IPS-NIHi7 (cell line): ENCODE measurements around the gene CNTN4.
A peak's percentile ranks its signal among the peaks of the same experiment; 100 is the strongest.
"Not testable (repeated sequence)": the region's sequence is repeated elsewhere in the genome, so short reads cannot be mapped to it uniquely, and the experiment has no call there.

Experiments used
- DNase-seq: peaks from one replicate; pipeline ENCODE4 v3.0.0; 2012; ENCODE audit warnings: mixed read lengths; ENCODE audit errors: extremely low spot score

Gene CNTN4

DNA sequence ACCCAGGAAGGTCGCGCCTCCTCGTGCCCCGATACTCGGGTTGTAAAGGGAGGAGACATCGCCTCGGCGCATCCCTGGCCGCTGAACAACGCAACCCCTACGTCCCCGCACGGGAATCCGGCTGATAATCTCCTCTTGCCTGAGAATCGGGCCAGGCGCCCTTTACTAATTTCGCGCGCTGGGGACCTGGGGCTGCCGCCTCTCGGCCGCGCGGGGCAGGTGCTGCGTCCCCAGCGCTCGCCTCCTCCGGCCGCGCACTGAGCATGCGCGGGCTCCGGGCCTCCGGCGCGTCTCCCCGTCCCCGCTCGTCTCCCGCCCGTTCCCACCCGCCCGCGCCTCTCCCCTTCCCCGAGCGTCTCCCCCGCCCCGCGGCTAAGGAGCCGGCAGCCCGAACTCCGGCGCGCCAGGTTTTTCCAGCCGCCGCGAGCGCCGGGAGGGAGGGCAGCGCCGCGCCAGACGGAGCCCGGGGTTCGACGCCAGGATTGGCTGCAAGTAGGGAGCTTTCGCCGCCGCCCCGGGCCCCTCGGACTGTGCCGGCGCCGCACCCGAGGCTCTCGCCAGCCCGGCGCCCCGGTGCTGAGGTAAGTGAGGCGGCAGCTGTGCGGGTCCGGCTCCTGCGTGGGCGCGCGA lies at the start of gene CNTN4:
Gene CNTN4, plus strand, starts transcription at position 469 of the 630 bp plus-strand sequence.
- peak; percentile 80 for DNase-seq

DNA sequence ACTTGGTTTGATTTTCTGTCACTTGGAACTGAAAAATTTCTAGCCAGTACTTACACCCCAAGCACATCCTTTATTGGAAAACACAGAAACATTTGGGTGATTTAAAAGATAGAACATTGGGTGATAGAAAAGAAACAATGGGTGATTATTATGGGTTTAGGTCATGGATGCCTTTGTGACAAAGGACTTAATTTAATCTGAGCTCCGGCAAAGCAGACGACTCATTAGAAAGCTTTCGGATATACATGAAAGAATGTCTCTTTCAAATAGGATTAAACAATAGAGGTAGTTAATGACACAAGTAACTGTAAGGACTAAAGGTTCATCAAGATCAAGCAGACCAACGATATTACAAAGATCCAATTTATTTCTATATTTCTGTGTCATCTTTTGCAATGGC lies 37.3 kb upstream of the CNTN4 start:
- DNase-seq: no peak

DNA sequence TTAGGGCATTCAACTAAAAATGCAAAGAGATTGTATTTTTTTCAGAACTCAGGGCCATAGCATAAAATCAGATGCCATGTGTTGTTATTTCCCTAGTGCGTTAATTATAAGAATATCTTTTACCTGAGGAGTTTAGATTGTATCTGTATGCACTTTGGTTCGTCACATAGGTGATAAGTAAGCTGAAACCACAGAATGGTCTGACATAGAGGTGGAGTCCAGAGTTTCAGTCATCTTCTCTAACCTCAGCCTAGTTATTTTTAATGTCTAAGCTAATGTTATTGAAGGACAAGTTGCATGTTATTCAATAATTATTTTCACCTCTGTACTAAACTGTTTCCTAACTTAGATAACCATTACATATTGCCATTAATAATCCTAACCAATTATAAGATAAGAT lies 27.1 kb upstream of the CNTN4 start:
- no peak for DNase-seq

DNA sequence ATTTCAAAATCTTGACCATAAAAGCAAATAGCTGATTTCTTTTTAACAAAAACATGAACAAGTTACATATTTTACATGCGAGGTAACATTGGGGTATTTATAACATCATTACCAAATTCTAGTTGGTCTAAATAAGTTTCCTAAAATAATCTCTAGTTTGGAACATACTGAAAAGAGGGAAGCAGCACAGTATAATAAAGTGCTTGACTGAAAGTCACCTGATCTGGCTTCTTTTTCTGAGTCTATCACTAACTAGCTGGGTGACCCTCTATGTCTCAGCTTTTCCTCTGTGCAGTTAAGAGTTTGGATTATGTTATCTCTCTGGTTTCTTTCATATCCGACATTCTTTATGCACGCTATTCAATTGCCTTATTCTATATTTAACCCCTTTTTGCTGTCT lies 19.8 kb upstream of the CNTN4 start:
- DNase-seq: no peak

DNA sequence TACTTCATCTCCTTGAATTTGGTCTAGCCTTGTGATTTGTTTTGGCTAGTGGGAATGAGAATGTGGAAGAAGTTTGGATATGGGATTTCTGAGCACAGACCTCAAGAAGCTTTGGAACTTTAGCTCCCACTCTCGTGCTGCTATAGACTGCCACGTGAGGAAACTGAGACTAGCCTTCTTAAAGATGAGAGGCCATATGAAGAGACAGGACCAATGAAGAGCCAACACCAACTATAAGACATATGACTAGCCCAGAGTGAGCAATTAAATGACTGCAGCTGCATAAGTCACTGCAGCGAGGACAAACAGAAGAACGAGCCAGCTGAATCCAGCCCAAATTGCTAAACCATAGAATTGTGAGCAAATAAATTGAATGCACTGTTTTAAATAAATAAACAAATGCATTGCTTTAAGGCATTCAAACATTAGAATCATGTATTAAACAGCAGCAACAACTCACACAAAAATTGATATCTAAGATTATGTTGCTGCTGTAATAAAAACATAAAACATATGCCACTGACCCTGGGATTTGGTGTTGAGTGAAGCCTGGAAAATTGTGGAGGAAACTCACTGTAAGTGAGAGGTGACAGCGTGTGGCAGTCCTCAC lies 15.7 kb upstream of the CNTN4 start:
- DNase-seq: no peak

DNA sequence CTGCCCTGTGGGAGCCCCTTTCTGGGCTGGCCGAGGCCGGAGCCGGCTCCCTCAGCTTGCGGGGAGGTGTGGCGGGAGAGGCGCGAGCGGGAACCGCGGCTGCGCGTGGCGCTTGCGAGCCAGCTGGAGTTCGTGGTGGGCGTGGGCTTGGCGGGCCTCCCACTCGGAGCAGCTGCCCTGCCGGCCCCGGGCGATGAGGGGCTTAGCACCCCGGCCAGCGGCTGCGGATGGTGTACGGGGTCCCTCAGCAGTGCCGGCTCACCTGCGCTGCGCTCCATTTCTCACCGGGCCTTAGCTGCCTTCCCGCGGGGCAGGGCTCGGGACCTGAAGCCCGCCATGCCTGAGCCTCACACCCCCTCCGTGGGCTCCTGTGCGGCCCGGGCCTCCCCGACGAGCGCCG lies 15.1 kb upstream of the CNTN4 start:
- not testable (repeated sequence) for DNase-seq

DNA sequence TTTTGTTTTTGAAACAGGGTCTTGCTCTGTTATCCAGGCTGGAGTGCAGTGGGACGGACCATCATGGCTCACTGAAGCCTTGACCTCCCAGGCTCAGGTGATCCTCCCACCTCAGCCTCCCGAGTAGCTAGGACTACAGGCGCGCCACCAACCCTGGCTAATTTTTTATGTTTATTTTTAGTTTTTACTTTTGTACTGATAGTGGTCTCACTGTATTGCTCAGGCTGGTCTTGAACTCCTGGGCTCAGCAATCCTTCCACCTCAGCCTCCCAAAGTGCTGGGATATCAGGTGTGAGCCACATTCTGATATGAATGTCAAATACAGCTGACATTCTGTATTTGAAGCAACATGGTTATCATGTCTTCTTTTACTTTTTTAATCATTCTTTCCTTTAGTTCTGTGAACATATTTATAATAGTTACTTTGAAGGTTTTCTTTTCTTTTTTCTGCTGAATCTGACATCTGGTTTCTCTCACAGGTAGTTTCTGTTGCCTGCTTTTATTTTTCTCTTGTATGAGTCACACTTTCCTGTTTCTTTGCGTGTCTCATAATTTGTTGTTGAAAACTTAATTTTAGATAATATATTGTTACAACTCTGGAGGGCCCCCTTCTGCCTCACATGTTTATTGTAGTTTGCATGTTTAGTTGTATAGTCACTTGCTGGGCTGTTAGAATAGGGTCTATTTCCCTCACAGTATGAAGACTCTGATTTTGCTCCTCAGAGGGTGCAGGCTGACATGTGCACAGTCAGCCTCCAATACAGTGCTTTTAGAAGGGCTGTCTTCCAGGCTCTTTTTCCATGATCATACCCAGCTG lies 8.4 kb upstream of the CNTN4 start:
- DNase-seq: no peak

DNA sequence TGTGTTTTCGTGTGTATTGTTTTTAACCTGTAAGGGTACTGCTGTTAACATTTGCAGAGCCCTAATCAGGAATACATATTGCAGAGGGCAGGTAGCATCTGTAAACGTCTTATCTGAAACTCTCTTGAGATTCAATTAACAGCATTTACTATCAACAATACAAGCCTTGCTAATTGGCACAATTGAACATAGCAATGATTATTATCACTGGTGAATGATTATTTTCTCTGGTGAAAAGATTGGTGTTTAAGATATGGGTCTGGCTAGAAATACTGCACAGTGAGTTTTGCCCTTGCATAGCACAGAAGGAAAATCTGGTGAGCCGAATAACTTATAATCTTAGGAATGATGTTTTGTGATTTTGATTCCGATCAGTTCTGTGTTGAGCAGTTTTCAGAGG lies 5.9 kb upstream of the CNTN4 start:
- DNase-seq: no peak

DNA sequence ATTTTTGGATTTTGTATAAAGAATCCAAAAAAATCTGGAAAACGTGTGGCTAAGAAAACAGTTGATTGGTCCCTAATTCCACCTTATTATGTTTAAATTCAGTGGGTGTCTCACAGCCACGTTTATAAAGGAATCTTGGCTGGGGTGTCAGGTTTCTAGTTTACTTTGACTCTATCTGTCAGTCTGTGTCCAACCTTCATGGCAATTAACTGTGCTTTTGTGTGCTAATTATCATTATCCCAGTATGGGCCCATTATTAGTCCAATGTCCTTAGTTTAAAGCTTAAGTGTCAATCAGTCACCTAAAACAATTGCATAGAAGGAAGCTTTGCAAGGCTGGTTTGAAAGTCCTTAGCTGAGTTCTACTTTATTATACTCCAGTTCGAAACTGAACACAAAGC lies 3.7 kb upstream of the CNTN4 start:
- DNase-seq: no peak

DNA sequence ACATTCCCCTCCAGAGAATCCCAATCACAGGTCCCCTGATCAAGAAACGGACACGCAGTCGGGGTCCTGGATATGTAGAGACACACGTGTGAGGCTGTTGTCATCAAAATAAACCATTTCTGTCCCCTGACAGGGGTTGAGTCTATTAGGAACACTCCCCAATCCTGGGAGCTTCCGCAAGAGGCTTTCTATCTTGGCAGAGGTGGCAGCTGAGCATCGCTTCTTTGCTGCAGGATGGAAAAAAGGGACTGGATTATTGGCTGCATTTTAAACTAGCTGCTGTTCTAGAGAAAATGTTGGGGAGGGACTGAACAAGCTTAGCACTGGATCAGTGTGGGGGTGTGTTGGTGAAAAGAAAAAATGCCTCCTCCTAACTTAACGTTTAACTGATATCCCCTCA lies 2.5 kb upstream of the CNTN4 start:
- DNase-seq: no peak

DNA sequence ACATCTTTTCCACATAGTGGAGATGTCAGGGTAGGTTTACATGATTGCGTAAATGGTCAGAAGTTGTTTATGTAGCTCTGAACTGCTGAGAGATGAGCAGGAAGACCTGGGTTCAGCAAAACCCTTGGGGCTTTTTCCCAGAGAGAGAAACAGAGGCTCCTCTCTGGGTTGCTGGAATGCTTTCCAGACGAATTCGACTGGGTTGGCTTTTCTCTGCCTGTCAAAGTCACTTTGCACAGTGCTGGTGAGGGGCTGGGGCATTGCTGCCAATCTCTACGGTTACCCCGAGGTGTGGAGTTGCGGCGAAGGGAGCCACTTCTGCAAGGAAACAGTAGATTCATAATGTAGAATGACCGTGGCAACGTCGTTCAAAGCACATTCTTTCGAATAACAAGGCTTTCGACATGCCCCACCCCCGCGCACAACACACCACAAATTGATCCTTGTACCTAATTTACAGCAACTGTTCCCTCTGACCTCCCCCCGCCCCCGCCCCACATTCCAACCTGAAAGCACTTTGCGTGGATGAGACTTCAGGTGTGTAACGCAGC lies 950 bp upstream of the CNTN4 start:
- DNase-seq: no peak

DNA sequence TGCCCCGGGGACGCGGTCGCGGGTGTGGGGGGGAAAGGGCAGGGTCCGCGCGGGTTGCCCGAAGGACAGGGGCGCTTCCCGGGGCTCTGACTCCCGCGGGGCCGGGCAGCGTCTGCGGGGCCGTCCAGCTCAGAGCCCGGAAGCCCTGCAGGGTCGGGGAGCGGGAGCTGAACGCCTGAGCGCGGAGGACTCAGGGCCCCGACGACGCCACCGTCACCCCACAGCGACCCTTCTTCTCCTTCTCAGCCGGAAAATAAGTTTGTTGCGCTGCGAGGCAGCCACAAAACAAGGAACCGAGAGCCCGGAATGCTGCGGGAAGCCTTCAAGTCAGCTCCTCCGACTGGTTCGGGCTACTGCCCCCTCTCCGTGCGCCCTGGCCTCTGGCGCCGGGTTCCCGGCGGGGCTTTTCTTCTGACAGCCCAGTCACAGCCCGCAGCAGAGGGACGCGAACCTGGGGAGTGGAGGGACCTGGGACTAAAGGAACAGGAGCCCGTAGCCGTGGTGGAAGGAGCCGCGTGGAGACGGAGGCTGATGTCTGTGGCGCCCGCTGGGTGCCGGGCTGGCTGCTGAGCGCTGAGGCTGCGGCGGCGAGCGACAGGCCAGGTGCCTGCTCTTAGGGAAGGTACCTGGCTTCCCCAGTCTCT lies 484 bp downstream of the CNTN4 start:
- DNase-seq: peak; percentile 16

DNA sequence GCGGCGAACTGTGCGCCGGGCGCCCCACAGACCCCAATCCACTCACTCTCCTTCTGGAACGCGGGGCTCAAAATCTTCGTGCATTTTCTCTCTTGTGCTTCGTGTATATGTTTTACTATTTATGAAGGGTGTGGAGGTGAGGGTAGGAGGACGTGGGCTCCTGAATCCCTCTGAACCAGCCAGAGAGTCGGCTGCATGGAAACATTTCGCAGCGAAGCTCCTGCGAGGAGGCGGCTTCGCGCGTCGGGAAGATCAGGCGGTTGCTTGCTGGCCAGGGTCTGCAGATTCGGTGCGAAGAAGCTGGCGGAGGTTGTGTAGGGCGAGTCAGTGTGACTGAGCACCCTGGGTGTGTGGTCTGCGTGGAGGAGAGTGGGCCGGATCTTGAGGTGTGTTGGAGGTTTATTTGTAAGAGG lies 1.1 kb downstream of the CNTN4 start:
- peak; percentile 7 for DNase-seq

DNA sequence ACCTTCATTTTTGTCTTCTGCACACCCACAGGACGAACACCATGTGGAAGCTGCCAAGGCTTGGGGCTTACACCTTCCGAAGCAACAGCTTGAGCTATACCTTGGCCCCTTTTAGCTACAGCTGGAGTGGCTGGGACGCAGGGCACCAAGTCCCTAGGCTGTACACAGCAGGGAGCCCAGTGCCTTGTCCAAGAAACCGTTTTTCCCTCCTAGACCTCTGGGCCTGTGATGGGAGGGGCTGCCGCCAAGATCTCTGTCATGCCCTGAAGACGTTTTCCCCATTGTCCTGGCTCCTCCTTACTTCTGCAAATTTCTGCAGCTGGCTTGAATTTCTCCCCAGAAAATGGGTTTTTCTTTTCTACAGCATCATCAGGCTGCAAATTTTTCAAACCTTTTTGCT lies 7.8 kb downstream of the CNTN4 start:
- no peak for DNase-seq

DNA sequence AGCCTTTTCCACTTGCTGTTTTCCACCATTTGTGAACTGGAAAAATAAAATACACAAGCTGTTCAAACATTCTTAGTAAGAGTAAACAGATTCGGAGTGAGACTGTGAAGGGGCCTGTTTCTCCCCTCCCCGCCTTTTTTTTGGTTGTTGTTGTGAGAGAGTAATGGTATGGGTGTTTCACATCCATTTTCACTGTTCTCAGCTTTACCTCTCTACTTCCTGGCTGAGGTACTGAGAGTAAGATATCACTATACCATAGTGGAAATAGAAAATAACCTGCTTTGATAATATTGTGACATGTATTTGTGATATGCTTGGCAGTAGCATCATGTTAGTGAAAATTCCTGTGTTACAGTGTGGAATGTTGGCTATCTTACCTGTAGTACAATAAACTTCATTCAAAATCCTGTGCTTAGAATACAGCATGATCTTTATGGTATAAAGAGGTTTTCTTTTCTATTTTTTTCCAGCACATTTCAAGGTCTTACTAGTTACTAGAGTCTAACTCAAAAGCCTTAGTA lies 12.0 kb downstream of the CNTN4 start:
- DNase-seq: no peak

DNA sequence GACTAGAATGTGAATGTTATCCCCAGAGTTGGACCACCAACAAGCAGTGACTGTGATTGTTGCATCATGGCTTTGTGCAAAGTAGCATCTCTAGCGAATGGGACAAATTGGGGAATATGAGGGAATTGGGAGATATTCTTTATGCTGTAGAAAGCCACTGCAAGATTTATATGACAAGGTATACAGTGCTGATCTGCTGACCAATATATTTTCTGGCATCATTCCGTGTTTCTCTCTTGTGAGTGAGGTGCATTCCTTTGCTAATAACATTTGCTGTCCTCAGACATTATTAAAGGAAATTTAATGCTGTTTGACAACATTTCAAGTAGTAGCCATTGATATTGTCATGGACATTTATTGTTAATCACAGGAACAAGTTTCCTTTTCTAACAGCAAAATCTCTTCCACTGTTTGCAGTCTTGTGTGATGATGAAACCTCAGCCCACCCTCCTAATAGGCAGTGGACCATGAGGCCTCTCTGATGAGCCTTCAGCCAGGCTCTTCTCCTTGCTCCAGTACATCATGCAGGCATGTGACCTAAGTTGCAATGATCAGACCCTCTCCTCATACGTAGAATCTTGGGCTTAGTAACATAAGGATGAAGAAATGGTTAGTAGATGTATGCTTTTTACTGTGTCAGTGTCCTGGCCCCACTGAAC lies 16.1 kb downstream of the CNTN4 start:
- no peak for DNase-seq

DNA sequence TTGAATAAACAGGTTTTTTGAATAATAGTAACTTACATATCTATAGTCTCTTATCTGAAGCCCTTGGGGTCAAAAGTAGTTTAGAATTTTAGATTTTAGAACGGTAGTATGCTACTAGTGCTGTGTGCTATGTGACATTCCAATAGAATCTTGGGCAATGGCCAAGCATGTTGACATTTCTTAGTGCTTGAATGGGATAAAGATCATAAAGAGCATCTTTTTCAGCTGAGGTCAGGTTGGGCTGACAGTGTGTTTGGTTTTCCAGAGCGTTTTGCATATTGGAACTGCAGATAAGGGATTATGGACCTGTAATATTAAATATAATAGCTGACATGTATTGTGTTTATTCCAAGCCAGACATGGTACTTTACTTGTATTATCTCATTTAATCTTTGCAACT lies 32.1 kb downstream of the CNTN4 start:
- DNase-seq: no peak

DNA sequence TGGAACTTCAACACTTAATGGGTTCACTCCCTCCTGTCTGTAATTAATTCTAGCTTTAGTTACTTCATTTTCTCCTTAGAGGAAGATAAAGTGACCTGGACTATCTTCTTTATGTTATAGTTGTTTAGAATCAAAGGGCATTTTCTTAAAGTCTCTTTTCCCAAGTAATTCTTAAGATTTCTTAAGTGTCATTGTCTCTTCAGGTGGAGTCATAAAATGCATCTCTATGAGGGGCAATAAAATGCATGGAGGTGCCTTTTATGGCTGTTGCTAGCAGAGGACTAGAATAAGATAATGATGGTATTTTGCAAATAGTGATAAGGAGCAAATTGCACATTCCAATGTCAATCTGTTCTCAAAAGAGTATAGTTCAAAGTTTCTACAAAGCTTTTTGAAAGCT lies 34.5 kb downstream of the CNTN4 start:
- no peak for DNase-seq

DNA sequence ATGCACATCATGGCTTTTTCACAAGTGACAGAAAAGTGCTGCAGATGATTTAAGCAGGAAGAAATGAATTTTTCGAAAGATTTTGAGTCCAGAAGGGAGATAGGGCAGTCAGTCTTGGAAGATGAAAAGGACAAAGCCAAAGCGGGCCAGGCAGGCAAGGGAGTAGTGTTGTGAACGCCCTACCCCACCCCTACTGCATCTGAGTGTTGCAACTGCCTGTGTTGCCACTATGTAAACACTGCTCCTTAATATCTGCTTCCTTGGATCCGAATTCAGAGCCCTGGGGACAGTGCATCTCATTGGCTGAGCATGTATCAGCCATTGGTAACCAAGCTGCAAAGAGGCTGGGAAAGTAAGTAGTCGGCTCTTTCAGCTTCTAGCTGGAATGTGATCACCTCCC lies 39.0 kb downstream of the CNTN4 start:
- no peak for DNase-seq

DNA sequence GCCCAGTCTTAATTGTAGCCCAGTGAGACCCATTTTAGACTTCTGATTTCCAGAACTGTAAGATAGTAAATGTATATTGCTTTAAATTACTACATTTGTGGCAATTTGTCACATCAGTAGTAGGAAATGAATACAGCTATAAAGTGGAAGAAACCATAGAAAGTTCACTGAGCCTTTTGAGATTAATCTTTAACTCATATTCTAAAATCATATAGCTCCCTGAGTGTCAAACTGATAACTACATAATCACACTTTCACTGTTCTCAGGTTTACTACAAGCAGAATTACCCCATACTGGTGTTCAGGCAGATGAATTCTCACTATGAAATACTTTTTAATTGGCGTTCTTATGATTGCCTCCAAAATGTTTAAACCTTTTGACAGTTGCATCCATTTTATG lies 42.8 kb downstream of the CNTN4 start:
- DNase-seq: no peak

DNA sequence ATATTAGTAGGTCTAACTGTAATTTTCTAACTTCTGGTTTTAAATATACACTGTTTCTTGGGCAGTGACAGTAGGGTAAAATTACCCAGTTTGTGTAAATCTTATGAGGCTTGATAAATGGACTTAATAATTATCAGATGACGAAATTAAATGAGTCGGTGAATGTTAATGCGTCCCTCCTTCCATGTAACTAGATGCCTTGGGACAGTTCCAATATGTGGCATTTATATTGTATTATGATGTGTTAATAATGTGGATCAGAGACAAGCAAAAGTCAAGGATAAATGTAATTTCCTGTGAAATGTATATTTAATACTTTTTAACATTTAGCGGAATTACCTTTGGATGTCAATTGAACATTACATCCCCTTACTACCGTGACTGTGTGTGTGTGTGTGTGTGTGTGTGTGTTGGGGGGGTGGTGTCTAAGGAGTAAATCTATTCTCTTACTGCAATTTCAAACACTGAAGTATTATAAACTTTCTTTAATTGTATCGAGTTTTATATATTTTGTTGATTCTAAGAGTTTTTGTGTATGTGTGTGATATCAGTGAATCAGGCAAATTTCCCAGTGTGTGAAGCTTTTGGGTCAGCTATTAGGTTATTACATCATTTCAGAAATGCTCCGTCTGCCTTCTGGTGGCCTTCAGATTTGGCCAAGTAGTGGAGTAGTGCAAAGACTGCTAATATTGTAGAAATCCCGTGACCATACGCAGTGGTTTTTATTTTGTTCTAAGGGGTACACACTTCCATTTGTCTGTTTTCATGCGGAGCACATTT lies 50.1 kb downstream of the CNTN4 start:
- DNase-seq: no peak
